CD4-positive, alpha-beta T cell treated with Interleukin-10 for 1 hour (primary cell): Measurements from ENCODE around the gene TDP1.
A peak's percentile ranks its signal among the peaks of the same experiment; 100 is the strongest.

Experiments used
- DNase-seq: peaks from one replicate; pipeline ENCODE4 v3.0.0-alpha.2; 2020

The TDP1 gene

DNA sequence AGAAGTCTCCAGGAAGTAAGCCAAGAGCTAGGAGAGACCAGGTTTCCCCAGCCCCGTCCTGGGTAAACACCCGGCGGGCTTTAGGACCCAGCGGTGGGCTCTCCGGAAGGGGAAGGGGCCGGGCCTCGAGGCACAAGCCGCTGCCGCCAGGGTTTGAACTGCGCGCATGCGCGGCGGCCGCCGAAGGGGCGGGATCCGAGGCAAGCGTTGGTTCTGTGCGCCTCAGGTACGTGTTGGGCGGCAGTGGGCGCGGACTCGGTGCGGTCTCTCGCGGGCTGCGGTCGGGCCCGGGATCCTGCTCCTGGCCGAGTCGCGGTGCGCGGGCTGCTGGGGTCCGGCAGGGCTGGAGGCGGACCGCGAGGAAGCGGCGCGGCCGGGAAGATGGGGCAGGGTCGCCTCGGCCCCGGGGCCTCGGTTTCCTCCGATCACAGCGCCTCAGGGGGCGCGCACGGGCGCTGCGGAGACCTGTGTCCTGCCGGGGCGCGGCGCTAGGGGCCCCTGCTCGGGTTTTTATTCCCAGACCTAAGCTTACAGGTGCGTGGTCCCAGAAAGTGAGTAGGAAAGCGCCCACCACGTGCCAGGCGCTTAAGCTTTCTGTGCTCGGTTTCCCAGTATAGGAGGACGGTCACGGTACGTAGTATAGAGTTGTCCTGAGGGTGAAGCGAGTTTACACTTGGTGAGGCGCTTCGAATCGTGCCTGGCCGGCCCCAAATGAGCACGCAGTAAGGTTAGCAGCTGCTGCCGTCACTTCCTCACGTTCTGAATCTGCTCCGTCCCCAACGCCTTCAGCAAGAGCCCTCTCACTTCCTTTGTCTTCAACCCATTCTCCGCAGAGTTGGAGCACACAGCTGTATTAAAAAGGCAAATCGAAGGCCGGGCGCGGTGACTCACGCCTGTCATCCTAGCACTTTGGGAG lies at the start of gene TDP1:
Gene TDP1, plus strand, starts transcription at position 183 of the 916 bp plus-strand sequence. CDS start 7,188 bp downstream, outside the sequence.
- peak; percentile 97 for DNase-seq

DNA sequence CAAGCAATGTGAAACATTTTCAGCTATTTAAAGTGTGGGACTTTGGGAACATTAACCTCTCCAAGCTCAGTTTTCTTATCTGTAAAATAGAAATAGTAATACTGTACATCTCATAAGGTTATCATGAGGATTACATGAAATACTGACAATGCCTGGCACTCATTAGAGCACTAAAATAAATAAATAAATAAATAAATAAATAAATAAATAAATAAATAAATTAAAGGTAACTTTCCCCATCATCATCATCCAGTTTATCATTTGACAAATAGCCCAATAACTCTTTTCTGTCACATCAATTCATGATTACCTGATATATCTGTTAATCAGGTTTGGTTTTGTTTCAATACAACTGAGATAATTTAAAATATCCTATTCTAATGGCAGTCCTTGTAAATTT lies 49.7 kb upstream of the TDP1 start:
- DNase-seq: no peak

DNA sequence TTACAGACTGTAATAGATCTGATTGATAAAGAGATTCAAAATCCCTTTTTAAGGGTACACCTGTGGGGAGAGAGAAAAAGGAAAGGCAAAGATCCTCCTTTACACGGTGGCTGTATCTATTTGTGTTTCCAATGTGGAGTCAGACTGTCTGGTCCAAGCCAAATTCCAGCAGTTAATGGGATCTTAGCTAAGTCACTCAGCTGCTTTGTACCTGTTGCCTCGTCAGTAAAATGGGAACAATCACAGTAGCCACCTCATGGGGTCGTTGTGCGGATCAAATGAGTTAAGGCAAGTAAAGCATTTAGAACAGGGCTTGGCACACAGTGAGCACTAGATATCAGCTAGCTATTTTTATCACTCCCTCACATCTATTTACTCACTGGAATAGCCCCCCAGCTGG lies 48.1 kb upstream of the TDP1 start:
- no peak for DNase-seq

DNA sequence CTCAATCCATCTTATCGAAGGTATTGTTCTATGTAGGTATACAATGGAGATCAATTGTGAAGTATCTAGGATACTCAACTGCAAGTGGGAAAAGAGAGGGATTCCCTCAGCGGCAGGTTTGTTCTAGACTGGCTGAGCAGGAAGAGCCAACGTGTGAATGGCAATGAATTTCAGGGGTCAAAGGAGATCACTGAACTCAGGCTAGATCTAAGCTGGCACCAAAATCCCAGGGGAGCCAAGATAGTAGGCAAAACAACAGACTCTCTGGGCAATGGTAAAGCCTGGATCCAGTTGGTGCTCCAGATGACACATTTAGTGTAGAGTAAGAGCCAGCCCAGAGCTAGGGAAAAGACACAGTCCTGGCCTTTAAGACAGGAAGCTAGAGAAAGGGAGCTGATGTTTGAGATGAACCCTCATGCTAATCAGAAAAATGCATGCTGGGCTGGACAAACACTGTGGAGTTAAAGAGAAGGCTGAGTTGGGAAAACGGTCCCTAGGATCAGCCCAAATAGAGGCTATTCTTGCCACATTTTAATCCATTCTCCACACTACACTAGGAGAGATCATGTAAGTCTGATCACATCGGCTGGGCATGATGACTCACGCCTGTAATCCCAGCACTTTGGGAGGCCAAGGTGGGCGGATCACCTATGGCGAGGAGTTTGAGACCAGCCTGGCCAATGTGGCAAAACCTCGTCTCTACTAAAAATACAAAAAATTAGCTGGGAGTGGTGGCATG lies 46.8 kb upstream of the TDP1 start:
- DNase-seq: no peak

DNA sequence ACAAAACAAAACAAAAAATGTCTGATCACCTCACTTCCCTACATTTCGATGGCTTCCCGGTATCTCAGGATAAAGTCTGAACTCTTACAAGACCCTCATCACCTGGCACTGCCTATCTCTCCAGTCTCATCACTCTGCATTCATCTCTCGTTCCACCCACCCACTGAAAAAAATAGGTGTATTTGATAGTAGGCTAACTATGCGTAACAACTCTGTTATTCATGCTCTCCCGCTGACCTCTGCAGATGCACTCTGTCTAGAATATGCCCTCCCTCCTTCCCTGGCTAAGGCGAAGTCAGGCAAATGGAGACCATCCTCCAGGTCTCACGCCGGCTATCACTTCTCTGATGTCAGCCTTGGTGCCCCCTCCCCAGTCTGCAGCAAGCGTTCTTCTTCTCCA lies 46.1 kb upstream of the TDP1 start:
- DNase-seq: no peak

DNA sequence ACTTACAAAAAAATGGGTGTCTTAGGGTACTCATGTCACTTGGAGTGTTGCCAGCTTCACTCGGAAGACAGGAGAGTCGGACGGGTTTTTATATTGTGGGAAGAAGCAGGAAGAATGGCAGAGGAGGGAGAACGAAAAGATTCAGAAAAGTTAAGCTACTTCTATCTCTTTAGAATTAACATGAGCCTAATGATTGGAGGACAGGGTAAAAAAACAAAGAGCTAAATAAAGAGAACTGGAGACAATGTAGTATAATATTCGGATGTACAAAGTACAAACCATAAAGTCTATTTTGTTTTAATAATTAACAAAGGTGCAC lies 45.1 kb upstream of the TDP1 start:
- DNase-seq: no peak

DNA sequence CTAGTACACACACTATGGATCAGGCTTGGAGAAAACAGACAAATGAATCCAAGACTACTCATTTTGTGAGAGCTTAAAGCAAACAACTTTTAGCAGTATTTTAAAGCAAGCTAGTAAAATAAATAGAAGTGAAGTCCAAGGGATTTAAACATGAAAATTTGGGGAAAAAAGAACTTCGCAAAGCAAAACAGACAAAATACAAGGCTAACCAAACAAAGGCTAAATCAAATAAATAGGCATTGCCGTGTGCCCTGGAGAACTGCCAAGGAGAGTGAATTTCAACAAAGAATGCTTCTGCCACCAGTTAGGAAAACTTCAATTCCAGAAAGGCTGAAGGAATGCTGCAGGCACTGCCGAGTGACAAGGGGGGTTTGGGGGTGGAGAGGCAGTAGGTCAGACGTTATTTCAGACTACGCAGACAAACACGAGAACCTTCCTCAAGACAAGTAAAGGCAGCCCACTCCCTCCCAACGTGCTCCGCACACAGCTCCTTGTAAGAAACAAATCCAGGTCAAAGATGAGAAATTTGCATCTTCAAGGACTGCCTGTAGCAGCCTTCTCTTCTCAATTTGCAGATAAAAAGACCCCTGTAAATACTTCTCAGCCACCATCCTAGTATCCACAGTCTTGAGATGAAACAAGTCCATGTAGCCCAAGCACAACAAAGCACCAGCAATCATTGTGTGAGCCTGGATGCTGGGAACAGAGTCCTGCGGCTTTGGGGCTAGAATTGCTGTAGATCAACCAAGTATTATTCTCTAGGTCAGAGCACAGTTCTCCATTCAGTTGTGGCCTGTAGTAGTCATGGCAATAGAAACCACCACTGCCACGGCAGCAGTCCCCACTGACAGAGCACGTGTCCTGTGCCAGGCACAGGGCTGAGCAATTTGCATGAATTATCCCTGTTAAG lies 44.5 kb upstream of the TDP1 start:
- no peak for DNase-seq

DNA sequence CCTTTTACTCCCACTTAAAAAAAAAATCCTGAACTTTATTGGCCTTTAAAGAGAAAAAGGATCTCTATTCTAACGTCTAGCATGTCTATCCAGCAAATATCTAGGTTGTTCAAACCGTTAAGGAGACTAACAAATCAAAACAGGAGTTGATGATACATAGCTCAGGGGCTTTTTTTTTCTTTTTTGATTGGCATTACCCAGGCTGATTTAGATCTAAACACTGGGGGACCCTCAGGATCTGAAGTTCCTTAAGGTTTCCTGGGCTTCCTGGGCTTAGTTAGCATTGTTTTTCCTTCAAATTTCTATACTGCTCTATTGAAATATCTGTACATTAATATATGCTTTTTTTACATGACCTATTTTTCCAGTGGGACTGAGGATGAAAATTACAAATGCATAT lies 43.5 kb upstream of the TDP1 start:
- DNase-seq: no peak

DNA sequence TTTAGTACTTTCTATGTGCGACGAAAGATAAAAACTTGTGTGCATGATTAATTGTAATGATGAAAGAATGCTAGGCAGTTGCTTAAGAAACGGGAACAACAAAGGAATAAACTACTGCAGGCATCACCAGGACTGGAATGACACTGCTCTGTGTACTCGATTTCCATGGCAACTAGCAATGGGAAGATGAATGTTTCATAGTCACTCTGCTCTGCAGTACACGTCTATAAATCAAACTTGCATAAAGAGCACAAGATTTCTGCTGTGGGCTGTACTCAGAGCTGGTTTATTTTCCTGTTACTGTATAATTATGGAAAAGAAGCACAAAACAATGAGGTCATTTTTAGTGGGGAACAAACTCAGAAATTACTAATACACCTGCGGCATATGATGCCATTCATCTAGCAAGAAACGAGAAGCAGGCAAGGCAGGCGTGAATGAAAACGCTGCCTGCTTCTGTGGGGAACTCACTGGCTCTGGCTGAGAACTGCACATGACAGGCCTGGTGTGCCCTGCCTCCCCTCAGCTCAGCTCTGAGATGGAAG lies 43.0 kb upstream of the TDP1 start:
- DNase-seq: peak; percentile 3

DNA sequence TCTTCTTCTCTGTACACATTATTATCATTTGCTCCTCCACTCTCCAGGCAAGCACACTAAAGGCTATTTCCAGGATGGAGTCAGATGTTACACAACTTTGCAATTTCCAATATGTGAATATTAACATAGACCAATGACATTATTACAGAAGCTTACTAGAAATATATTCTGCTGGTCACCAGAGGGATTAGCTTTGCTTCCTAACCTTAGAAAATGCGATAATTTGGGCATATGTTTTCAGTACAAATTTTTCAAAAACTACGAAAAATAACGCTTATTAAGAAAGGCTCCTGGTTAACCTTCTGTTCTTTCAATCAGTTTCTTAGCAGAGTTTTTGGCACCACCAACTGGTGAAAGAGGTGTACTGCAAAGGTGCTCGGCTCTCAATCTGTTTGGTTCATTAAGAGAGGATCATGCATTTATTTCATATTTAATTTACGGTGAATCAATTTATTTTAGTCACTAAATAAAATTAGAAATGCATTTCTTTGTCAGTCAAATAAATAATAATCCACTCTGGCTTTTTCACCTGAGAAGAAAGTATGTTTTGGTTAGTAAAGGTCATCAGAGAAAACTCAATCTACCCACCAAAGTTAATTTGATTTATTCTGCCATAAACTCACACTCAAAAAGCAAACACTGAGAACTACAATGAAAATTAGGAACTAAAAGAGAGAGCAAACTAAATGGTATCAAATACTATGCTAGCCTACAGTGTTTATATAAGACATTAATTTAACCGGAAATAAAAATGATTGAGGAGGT lies 40.4 kb upstream of the TDP1 start:
- peak; percentile 73 for DNase-seq

DNA sequence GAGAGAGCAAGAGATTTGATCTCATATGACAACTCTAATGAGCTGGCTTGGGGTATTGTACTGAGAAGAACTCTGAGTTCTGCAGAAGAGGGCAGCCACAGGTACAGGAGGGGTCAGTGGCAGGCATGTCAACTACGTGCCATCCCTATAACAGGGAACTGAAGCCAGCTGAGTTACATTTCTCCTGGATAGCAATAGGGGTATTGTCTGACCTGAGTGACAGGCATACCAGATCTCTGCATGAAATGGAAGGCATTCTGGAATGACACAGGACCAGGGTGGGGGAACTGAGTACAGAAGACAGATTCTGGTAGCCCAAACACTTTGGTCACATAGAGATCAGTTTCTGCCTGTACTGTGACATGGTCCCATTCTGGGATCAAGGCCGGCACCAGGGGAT lies 37.0 kb upstream of the TDP1 start:
- no peak for DNase-seq

DNA sequence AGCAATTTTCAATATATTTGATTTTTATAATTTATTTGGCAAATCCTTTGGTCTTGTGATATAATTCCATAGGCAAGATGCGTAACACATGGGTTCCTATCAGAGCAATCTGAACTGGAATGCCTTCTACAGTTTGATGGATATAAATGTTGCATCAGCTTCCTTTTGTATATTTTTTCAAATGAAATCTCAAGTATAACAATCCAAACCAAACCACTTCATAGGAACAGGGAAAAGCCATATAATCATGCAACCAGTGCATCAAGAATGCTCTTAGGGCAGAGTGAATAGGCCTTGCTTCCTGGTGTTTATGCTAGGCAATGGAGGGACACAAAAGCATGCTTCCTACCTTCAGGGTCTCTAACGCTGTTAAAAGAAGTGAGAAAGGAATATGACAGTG lies 35.7 kb upstream of the TDP1 start:
- no peak for DNase-seq

DNA sequence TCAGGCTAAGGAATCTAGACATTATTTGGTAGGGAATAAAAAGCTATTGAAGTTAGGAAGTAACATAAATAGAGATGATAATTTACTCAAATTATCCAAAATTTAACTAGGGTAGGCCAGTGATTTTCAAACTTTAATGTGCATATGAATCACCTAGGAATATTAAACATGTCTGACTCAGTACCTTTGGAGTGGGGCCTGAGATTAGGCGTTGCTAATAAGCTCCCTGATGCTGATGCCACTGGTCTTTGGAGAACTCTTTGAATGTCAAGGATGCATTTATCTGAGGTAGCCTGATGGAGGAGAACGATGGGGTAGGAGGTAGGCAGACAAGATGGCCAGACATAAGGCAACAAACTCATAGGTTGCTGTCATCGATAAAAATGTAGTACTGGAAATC lies 34.4 kb upstream of the TDP1 start:
- DNase-seq: no peak

DNA sequence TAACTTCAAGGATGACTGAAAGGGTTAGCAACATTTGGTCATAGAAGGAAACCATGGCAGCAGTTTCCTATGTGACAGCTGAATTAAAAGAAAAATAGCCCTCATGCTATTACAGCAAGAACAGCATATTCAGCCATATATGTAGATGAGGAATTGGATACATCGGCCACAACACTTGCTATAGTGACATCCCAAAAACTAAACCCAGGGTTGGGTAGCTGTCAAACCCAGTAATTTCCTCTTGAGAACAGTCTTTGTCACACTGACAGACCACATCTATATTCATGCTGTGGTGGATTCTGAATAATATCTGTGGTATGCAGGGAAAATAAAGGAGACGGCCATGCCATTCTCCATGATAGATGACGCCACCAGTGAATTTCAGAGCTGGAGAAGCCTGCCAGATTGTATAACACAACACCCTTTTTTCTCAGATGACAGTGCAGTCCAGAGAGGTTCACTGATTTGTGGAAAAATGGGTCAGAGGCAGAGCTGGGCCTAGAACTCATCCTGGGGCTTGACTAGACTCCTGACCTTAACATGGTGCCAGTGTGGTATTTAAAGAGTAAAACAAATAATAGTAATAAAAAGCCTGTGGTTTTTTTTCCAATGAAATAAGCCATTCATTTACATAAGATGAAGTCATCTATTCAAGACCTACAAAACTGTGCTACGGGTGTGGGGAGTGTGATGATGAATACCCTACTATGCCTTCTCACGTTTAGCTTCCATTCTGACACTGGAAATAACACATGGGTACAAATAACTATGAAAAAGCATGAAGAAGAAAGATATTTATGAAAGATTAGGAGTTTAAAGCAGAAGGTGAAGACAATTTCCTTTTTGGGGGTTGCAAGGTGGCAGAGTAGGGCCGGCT lies 33.5 kb upstream of the TDP1 start:
- DNase-seq: no peak

DNA sequence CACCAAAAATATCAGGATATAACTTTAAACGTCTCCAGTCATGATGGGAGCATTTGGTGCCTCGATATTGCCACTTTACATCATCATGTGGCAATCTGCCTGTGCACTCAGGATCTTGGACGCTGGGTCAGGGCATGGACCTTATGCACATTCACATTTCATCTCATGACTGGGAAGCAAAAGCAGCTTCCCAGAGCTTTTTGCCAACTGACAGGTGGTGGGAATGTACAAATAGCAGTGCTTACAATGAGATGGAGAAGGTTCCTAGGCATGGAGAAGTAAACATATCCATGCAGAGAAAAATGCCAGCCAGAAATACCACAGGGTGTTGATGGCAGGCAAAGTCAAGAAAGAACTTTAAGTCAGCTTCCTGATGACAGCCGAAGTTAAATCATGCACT lies 31.5 kb upstream of the TDP1 start:
- DNase-seq: no peak

DNA sequence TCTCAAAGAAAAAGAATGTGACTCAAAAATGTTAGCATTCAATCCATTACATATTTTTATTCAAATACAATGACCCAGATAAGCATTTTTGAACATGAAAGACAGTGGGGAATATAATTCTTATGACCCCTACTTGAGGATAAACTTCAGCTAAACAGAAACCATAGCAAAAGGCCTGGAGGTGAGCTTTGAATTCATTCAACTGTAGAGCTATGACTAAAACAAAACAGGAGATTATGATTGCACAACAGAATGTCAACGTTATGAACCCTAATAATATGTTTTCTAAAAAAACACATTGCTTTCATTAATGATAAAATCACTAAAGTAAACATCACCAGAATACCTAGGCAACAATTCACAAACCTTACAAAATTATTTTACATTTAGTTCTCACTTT lies 29.0 kb upstream of the TDP1 start:
- DNase-seq: no peak

DNA sequence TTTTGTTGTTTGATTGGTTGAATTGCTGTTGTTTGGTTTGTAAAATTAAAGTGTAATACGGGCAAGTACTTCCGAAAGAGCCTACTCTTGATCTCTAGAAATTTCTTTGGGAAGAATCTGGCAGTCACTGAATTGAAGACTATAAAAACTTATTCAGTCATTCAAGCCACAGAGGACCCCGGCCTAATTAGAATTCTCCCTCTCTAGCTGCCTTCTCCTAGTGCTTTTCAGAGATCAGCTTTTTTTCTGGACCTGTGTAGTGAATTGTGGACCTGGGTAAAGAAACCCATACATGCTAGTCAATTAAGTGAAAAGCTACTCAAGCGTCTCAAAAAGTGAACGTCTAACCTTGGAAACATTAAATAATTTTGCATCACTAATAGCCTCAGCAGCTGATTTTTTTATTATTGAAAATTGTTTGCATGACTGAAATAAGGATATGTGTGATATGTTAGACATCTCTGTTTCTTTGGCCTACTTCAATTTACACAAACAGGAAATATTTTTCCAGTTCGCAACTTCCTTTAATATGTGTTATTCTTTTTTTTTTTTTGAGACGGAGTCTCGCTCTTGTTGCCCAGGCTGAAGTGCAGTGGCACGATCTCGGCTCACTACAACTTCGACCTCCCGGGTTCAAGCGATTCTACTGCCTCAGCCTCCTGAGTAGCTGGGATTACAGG lies 28.4 kb upstream of the TDP1 start:
- no peak for DNase-seq

DNA sequence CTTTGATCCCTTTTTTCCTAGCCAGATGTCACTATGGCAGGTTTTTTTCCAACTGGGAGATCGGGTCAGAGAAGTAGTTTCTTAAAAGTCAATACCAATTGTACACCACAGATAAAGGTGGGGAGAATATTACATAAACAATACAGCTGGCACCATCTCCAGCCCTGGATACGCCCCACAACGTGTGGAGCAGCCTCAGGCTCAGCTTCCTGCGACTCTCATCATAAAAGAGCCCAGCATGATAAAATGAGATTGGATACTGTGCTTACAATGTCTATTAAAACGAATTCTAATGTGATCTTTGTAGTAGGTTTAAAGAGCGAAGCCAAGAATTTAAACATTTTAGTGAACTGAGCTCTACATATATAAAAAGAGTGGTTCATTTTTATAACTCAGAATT lies 22.7 kb upstream of the TDP1 start:
- no peak for DNase-seq

DNA sequence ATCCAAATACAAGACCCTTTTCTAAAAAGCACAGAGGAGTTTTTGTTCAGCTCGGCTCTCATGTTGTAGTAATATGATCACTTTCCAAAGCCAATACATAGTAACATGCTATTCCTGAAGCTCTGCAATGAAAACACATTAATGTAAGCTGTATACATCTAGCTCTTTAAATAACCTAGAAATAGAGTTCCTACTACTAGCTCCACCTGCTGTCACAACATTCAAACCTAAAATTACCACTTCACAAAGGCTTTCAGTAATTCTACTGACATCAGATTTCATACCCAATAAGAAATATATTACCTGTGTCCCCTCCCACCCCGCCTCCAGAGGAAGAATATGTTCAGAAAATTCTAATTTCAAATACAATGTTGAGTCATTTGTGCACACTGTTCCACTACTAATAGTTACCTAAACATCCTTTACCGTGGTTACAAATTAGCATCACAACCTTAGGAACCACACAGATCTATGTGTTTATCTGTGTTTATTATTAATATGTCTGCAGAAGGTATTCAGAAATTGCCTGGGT lies 19.0 kb upstream of the TDP1 start:
- DNase-seq: no peak

DNA sequence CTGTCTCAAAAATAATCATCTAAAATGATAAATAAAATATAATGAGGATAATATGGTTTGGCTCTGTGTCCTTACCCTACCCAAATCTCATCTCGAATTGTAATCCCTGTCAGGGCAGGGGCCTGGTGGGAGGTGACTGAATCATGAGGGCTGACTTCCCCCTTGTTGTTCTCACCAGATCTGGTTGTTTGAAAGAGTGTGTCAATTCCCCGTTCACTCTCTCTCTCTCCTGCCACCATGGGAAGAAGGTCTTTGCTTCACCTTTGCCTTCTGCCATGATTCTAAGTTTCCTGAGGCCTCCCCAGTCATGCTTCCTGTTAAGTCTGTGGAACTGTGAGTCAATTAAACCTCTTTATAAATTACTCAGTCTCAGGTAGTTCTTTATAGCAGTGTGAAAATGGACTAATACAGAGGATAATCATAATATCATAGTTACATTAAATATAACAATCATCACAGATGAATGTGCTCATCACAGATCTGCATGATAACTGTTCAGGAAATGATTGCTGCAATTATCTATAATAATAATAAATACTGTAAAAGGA lies 13.8 kb upstream of the TDP1 start:
- DNase-seq: no peak
